Retinal pigment epithelial cell (primary cell): ENCODE data around the gene TBCD.

Source experiments
- DNase-seq: peaks from one replicate; pipeline ENCODE4 v3.0.0-alpha.2; 2010; ENCODE audit warnings: low read depth
- H3K4me3 ChIP-seq: 2 replicates; pipeline ENCODE4 v1.5.1; 2011; ENCODE audit warnings: mild to moderate bottlenecking, low read length, control low read depth, moderate library complexity
- TF ChIP-seq, protein P1 (sequence below): conservative IDR thresholded peaks from 2 replicates; pipeline ENCODE4 v1.5.1; 2011; ENCODE audit warnings: low read depth, low read length, control low read depth, inconsistent platforms

Gene TBCD

DNA sequence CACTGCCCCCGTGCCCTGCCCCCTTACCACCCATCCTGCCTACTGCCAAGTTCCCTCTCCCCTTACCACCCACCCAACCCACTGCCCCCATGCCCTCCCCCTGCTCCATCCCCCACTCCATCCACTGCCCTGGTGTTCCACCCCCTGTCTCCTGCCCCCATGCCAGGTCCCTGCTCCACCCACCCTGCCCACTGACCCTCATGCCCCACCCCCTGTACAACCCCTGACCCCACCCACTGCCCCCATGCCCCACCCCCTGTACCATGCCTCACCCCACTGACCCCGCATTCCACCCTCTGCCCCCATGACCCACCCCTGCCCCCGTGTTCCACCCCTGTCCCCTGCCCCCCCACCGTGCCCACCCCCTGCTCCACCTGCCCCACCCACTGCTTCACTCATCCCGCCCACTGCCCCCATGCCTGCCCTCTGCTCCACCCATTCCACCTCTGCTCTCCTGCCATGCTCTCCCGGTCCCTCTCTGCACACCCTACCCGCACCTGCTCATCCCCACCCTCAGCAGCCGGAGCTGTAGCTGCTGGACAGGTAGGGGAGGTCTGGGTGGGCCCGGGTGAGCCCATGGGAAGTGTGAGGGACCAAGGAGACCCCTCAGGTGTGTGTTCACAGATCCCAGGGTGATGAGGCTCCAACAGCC, 42.7 kb upstream of the TBCD start:
- no peak overlapping the region for H3K4me3 ChIP-seq
- TF ChIP-seq, protein P1, sequence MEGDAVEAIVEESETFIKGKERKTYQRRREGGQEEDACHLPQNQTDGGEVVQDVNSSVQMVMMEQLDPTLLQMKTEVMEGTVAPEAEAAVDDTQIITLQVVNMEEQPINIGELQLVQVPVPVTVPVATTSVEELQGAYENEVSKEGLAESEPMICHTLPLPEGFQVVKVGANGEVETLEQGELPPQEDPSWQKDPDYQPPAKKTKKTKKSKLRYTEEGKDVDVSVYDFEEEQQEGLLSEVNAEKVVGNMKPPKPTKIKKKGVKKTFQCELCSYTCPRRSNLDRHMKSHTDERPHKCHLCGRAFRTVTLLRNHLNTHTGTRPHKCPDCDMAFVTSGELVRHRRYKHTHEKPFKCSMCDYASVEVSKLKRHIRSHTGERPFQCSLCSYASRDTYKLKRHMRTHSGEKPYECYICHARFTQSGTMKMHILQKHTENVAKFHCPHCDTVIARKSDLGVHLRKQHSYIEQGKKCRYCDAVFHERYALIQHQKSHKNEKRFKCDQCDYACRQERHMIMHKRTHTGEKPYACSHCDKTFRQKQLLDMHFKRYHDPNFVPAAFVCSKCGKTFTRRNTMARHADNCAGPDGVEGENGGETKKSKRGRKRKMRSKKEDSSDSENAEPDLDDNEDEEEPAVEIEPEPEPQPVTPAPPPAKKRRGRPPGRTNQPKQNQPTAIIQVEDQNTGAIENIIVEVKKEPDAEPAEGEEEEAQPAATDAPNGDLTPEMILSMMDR, result no peak
- DNase-seq, result no peak

DNA sequence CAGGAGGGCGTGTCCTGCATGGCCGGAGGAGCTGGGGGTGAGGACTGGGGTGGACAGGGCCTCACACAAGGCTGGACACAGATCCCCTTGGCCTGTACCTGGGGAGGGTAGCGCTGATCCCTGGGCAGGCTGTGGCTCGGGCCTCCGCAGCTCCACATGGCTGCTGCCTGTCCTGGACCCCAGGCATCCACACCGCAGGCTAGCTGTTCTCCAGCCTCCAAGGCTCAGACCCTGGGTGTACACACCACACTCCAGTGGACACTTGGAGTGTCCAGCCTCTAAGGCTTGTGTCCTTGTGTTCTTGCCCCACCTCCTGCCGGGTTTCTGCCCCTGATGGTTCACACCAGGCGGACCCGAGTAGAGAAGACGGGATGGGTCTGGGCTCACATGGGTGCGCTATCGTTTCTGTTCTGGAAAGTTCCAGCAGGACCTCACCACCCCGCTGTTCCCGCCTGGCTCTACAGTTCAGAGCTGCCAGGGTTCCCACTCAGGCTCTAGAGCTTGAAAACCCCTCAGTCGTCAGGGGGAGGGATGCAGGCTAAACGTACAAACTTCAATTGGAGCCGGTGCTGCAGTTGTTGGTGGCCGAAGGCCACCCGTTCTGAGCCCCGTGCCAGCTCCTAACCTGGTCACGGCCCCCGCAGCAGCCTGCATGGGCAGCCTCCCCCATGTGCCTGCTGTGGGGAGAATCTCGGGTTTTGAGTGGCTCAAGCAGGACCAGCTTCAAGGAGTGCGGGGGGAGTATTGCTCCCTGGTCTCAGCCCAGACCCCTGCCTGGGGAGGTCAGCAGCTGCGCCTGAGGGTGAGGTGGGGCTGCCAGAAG, 42.0 kb upstream of the TBCD start:
- DNase-seq, result no peak
- TF ChIP-seq, protein P1, result no peak
- no peak overlapping the region for H3K4me3 ChIP-seq

DNA sequence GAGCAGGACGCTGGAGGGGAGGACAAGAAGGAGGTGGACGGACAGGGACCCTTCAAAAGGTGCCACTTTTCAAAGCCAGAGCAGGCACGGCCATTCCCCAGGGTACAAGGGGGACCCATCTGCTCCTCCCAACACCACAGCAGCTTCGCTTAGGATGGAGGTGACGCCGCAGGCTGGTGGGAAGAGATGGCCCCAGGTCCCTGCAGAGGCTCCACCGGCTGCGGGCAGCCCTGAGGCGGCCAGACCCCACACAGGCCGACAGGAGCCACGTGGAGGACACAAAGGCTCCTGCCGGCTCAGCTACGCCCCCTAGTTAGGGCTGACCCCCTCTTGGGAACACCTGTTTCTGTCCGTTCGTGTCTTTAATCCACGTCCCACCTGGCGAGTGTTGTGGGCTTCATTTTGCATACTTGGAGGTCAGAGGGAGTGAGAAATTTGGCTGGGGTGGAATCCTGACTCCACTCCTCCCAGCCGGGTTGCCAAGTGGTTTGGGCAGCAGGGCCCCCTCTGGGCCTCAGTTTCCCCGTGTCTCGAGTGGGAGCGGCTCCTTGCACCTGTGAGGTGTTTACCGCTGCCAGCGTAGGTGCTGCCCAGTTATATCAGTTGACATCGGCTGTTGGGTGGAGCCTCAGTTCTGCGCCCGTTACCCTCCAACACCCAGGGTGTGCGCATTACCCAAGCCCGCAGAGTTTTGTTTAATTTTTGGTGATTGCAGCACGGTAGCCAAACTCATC, 41.2 kb upstream of the TBCD start:
- TF ChIP-seq, protein P1, result peak; percentile 9
- DNase-seq, result no peak
- H3K4me3 ChIP-seq, result no peak overlapping the region

DNA sequence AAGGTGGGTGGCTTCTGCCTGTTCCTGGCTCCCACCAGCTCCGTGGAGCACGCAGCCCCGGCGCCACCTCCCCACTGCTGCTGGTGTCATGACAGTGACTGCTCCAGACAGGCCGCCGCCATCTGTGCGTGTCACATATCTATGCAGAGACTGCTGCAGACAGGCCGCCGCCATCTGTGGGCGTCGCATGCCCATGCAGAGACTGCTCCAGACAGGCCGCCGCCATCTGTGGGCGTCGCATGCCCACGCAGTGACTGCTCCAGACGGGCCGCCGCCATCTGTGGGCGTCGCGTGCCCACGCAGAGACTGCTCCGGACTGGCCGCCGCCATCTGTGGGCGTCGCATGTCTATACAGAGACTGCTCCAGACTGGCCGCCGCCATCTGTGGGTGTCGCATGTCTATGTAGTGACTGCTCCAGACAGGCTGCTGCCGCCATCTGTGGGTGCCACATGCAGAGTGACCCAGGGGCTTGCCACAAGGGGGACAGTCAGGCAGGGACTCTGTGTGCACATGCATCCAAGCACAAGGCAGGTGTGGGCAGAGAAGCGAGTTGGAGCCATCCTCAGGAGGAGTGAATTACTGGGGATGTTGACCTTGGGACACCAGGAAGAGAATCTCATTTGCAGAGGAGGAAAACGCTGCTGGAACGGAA, 38.7 kb upstream of the TBCD start:
- TF ChIP-seq, protein P1, result no peak
- H3K4me3 ChIP-seq, result no peak overlapping the region
- DNase-seq, result no peak

DNA sequence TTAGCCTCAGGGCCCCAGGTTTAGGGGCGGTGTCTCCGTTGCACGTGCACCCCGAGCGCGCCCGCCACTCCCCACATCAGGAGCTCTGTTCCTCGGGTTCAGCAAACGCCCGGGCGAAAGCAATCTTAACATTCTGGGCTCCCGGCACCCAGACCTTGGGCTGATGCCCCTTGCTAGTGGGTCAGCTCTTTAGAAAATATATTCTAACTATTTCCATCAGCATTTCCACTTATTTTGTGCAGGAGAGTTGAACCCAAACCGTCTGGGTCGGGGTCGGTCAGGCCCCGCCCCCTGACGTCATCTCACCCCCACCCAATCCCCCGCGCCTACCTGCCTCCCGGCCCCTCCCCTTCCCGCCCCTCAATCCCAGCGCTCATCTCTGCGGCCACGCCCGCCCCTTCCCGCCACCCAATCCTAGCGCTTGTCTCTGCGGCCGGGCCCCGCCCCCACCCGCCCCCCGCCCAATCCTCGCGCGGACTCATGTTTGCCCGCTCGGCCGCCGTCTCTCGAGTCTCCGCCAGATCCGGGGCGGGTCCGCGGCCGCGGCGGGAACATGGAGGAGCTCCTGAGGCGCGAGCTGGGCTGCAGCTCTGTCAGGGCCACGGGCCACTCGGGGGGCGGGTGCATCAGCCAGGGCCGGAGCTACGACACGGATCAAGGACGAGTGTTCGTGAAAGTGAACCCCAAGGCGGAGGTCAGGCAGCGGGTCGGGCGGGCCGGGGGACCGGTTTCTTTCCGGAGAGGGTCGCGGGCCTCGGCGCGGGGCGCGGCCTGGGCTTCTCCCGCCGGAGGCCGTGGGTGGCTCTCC, 35.5 kb upstream of the TBCD start, which contains the start of gene FN3KRP:
Gene FN3KRP (plus strand): TSS at position 504 of the 808 bp plus-strand sequence. CDS start 50 bp downstream, at position 554.
- DNase-seq, result peak; percentile 72
- H3K4me3 ChIP-seq, result peak within 1 kb of the TSS; percentile 75
- TF ChIP-seq, protein P1, result no peak

DNA sequence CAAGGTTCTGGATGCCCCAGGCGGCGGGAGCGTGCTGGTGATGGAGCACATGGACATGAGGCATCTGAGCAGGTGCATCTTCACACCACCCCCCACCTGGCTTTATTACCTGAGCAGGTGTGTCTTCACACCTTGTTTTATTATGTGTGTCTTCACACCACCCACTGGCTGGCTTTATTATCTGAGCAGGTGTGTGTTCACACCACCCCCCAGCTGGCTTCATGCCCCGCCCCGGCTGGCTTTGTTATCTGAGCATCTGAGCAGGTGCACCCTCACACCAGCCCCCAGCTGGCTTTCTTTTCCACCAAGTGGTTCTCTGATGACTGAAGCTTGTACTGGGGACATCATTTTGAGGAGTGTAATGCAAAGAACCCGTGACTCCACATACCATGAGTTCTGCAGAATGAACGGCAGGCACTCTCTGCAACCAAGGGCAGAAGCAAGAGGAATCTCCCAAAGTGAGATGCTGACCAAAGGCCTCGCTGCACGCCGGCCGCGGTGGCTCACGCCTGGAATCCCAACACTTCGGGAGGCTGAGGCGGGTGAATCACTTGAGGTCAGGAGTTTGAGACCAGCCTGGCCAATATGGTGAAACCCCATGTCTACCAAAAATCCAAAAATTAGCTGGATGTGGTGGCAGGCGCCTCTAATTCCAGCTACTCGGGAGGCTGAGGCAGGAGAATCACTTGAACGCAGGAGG, 32.7 kb upstream of the TBCD start:
- TF ChIP-seq, protein P1, result no peak
- no peak overlapping the region for H3K4me3 ChIP-seq
- no peak for DNase-seq
